Articular chondrocyte of knee joint (primary cell): Measurements from ENCODE around the gene NDEL1. TPM values are rescaled to one million over a fixed set of nuclear protein-coding genes. Genes with fewer than 3 reads are reported as not detected.

Experiments used
- small RNA-seq: library from RNA; depleted of rRNA; stranded (forward); fragments of <200 nt; gene quantifications from one replicate; pipeline ENCODE3, GENCODE V24; 2012
- total RNA-seq: library from RNA; depleted of rRNA; stranded (reverse); fragments of >200 nt; gene quantifications from 2 replicates; pipeline ENCODE4 v1.2.3, GENCODE V29; 2012

NDEL1 gene, protein sequence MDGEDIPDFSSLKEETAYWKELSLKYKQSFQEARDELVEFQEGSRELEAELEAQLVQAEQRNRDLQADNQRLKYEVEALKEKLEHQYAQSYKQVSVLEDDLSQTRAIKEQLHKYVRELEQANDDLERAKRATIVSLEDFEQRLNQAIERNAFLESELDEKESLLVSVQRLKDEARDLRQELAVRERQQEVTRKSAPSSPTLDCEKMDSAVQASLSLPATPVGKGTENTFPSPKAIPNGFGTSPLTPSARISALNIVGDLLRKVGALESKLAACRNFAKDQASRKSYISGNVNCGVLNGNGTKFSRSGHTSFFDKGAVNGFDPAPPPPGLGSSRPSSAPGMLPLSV
- total RNA-seq = 81.7 and 90.6 TPM in 2 replicates

DNA sequence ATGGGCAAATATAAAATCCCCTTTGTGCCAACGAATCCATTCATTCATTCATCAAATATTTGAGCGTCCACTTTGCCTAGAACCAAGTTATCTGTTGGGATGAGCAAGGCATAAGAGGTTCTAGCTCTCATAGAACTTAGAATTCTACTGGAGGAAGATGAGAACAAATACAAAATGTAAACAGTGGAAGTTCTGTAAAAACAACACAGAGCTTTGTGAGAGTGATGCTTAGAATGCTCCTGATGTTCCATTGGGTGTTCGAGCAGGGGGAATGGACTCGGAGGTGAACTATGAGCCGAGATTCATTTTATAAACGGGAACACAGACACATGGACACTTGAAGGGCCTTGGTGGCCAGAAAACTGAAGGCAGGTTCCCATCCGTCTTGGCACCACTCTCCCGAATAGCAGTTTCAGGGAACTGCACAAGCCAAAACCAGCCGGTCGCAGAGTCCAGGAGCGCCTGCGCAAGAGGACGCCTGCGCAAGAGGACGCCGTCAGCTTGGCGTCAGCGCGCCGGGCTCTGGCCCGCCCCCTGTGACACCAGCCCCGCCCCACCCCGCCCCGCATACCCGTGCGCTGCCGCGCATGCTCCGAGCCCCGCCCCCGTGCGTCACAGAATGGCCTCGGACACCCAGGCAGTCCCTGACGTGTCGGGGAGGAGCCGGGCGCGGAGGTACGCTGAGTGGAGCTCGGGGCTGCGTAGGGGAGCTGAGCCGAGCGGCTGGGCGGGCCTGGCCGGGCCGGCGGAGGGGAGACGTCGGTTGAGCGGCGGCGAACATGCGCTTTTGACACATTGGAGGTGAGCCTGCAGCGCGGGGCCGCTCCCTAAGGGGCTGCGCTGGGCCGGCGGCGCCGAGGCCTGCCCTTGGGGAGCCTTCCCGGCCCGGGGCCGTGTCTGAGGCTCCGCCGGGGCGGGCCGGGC, at the start of gene NDEL1:
Gene NDEL1 (plus strand): TSS at position 640 of the 924 bp plus-strand sequence. CDS start 8,388 bp downstream, outside the sequence.

DNA sequence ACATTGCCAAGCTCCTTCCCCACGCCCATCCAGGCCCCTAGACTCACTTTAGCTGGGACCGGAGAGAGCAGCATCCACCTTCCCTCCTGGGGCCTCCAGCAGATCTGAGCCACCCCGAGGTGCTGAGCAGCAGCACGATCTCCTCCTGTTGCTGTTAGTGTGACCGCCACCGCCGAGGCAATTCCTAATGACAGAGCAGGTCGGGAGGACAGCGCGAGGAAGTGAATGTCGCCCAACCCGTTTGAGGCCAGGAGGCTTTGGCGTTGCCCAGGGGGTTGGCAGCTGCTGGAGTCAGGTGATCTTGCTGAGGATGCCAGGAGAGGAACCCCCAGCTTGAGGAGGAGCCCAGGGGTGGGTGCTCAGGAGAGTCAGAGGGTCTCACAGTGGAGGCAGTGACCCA, 38.0 kb upstream of the NDEL1 start, which contains the start of gene RNF222:
Gene RNF222 (minus strand): TSS at position 192 of the 400 bp plus-strand sequence. CDS start 4,366 bp downstream, outside the sequence.

Small RNA genes within 50 kb of the gene (small RNA-seq; reads per million reads assigned to genes)
- gene RNU7-43P = not detected

Other genes starting within 250 kb of the NDEL1 start
- gene BORCS6, start 245.7 kb upstream of the NDEL1 start, total RNA-seq = 5.0 and 5.9 TPM in 2 replicates
- gene AURKB, start 225.3 kb upstream of the NDEL1 start, total RNA-seq = 11.1 and 12.3 TPM in 2 replicates
- gene CTC1, start 187.8 kb upstream of the NDEL1 start, total RNA-seq = 6.4 TPM in 2 replicates
- gene PFAS, start 186.6 kb upstream of the NDEL1 start, total RNA-seq = 13.0 and 17.5 TPM in 2 replicates
- 8.6 and 9.0 TPM in 2 replicates for gene RANGRF, start 147.2 kb upstream of the NDEL1 start, total RNA-seq
- 0.65 and 1.3 TPM in 2 replicates for gene SLC25A35, start 140.5 kb upstream of the NDEL1 start, total RNA-seq
- 0.11 TPM in 1 of 2 replicates, not detected in the other for gene ARHGEF15, start 125.6 kb upstream of the NDEL1 start, total RNA-seq
- gene ODF4, start 96.0 kb upstream of the NDEL1 start, total RNA-seq = not detected in 2 replicates
- gene RPL26, start 52.7 kb upstream of the NDEL1 start, total RNA-seq = 3,562 and 3,712 TPM in 2 replicates
- gene RNF222, start 38.1 kb upstream of the NDEL1 start, total RNA-seq = not detected in 2 replicates
- gene MYH10, start 194.8 kb downstream of the NDEL1 start, total RNA-seq = 53.5 and 54.2 TPM in 2 replicates